ENCODE results near the gene S1PR5.
"Not testable (repeated sequence)": the region's sequence is repeated elsewhere in the genome, so short reads cannot be mapped to it uniquely, and the experiment has no call there.

Gene S1PR5
- long read RNA-seq, donor 1, partial matches to known transcripts: 0 of 1 reads
- long read RNA-seq, donor 1, other reads (novel, unspliced or antisense): 0 of 1 reads
- long read RNA-seq, donor 2, partial matches to known transcripts: 0 of 1 reads
- long read RNA-seq, donor 2, other reads (novel, unspliced or antisense): 0 of 1 reads
- long read RNA-seq, donor 3: 0 reads
- long read RNA-seq, donor 4: 0 reads
- long read RNA-seq, donor 5: 0 reads
- long read RNA-seq, donor 6, partial matches to known transcripts: 0 of 1 reads
- long read RNA-seq, donor 6, other reads (novel, unspliced or antisense): 0 of 1 reads
- long read RNA-seq, donor 7: 0 reads
- long read RNA-seq, donor 8: 0 reads

GRCh38 chr19:10517361-10517759, at the start of gene S1PR5:
Gene S1PR5, minus strand, starts transcription at chr19:10517447. Its CDS starts 2,436 bp downstream, at chr19:10515011.
- DNase-seq: no peak

- DNase-seq: no peak
Measured at GRCh38 chr19:10566658-10567410, 49.6 kb upstream of the S1PR5 start.

- DNase-seq: no peak
Measured at GRCh38 chr19:10566408-10566657, 49.1 kb upstream of the S1PR5 start.

- peak; percentile 93 for DNase-seq
Measured at GRCh38 chr19:10565567-10566407, 48.5 kb upstream of the S1PR5 start, which contains the start of gene KRI1. Gene KRI1, minus strand, starts transcription at chr19:10566010. Its CDS starts 11 bp downstream, at chr19:10565999.

- peak; percentile 54 for DNase-seq
Measured at GRCh38 chr19:10565028-10565566, 47.9 kb upstream of the S1PR5 start.

- no peak for DNase-seq
Measured at GRCh38 chr19:10562609-10563008, 45.4 kb upstream of the S1PR5 start.

GRCh38 chr19:10560154-10560553, 42.9 kb upstream of the S1PR5 start:
- DNase-seq: no peak

GRCh38 chr19:10557603-10558197, 40.5 kb upstream of the S1PR5 start:
- no peak for DNase-seq

- DNase-seq: no peak
Measured at GRCh38 chr19:10555610-10555973, 38.3 kb upstream of the S1PR5 start.

GRCh38 chr19:10554760-10555609, 37.7 kb upstream of the S1PR5 start:
- DNase-seq: no peak

GRCh38 chr19:10553943-10554381, 36.7 kb upstream of the S1PR5 start:
- DNase-seq: no peak

- DNase-seq: no peak
Measured at GRCh38 chr19:10553087-10553667, 35.9 kb upstream of the S1PR5 start.

GRCh38 chr19:10552510-10553053, 35.3 kb upstream of the S1PR5 start:
- DNase-seq: no peak

GRCh38 chr19:10551698-10552301, 34.6 kb upstream of the S1PR5 start:
- DNase-seq: no peak

- DNase-seq: not testable (repeated sequence)
Measured at GRCh38 chr19:10551006-10551405, 33.8 kb upstream of the S1PR5 start.

GRCh38 chr19:10550336-10550735, 33.1 kb upstream of the S1PR5 start:
- DNase-seq: no peak

GRCh38 chr19:10549733-10550132, 32.5 kb upstream of the S1PR5 start:
- no peak for DNase-seq

- no peak for DNase-seq
Measured at GRCh38 chr19:10548746-10549276, 31.6 kb upstream of the S1PR5 start.

- no peak for DNase-seq
Measured at GRCh38 chr19:10546817-10547216, 29.6 kb upstream of the S1PR5 start.

GRCh38 chr19:10544753-10545251, 27.6 kb upstream of the S1PR5 start:
- no peak for DNase-seq

All from right kidney (tissue), 9 donors.